Measurements from ENCODE around the gene ZNF226. TPM values are rescaled to one million over a fixed set of nuclear protein-coding genes. Genes with fewer than 3 reads are reported as not detected.
"Not testable (repeated sequence)": the region's sequence is repeated elsewhere in the genome, so short reads cannot be mapped to it uniquely, and the experiment has no call there.

Gene ZNF226
- total RNA-seq (10 to 100 TPM; 12.2 to 29.2 (median 21.1) TPM), polyA plus RNA-seq (10 to 100 TPM; 18.9 to 20.1 TPM)
- long read RNA-seq, donor 1, partial matches to known transcripts: 4 of 15 reads
- long read RNA-seq, donor 1, other reads (novel, unspliced or antisense): 5 of 15 reads
- long read RNA-seq, donor 2, transcript ZNF226-218 (6 exons, 548 nt): major isoform, 9 of 21 reads
- long read RNA-seq, donor 2, partial matches to known transcripts: 1 of 21 reads
- long read RNA-seq, donor 2, other reads (novel, unspliced or antisense): 8 of 21 reads
- long read RNA-seq, donor 3, partial matches to known transcripts: 0 of 11 reads
- long read RNA-seq, donor 3, other reads (novel, unspliced or antisense): 4 of 11 reads

DNA sequence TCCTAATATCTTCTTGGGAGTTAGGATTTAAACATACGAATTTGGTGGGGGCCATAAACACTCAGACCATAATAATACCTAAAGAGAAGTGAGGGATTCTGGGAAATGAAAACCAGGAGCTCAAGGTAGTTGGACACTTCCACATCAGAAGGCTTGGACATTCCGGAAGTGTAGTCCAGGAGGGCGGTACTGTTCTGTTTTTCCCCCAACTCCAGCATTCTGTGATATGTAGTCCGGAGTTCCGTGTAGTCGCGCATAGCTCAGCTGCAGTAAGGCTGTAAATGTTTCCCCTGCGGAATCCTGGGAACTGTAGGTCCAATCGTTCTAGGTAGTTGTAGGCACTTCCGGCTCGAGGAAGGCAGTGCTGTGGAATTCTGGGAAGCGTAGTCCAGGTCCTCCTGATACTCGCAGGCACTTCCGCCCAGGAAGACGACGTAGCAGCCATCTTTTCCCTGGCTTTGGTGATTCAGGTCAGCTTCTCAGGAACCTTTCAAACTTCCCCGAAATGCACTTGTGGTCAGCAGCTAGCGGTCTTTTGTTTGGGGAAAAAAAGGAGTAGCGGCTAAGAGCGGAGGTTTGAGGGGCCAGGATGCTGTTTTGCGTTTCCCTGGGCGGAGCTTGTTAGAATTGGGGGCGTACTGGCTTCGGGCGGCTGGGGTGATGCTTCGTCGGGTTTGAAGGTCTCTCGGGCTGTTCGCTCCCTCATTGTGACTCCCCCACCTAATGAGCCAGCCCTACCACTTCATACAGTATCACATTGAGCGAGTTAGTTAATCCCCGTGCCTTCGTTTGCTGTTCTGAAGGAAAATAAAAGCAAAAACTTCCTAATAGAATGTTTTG, at the start of gene ZNF226:
Gene ZNF226, plus strand, starts transcription at position 428 of the 840 bp plus-strand sequence. CDS start 4,981 bp downstream, outside the sequence.
- Histone ChIP-seq H3K9me3 (peaks cover 0 to 75% (median 23%) of the 10 kb centered on the region in 12 donors), H3K4me3 (peak within 1 kb of the TSS; percentile 50 to 92 (median 73)), H3K4me1 (peaks cover 0 to 22% (median 11%) of the 10 kb centered on the region in 12 donors), H3K27ac (peak within 1 kb of the TSS; percentile 59 to 91 (median 88)), H3K36me3 (peaks cover 0 to 39% (median 33%) of the 10 kb centered on the region in 9 donors), H3K27me3 (no peaks in the 10 kb centered on the region)
- ATAC-seq: peak; percentile 99 to 100 (median 100)
- 0 to 1% (median 0%) methylated on average over 29 to 32 of the region's 32 CpGs for WGBS, 4 donors
- intact Hi-C loops (cut with DNase I): loop anchor here in 8 of 10 donors (1.0 to 10.0 kb wide), 11 partner anchors 24 to 180 kb away; partner anchors contain the start of genes ZNF225 (in 7 of the 8), ZNF227 (in 3 of the 8), ZNF234 (in 2 of the 8) and ZNF155 (in 1 of the 8)
- peak in 1 of 2 donors; percentile 76 for TF ChIP-seq POLR2A (IDR thresholded peaks at IDR 0.05)
- TF ChIP-seq, protein P1, sequence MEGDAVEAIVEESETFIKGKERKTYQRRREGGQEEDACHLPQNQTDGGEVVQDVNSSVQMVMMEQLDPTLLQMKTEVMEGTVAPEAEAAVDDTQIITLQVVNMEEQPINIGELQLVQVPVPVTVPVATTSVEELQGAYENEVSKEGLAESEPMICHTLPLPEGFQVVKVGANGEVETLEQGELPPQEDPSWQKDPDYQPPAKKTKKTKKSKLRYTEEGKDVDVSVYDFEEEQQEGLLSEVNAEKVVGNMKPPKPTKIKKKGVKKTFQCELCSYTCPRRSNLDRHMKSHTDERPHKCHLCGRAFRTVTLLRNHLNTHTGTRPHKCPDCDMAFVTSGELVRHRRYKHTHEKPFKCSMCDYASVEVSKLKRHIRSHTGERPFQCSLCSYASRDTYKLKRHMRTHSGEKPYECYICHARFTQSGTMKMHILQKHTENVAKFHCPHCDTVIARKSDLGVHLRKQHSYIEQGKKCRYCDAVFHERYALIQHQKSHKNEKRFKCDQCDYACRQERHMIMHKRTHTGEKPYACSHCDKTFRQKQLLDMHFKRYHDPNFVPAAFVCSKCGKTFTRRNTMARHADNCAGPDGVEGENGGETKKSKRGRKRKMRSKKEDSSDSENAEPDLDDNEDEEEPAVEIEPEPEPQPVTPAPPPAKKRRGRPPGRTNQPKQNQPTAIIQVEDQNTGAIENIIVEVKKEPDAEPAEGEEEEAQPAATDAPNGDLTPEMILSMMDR (IDR thresholded peaks at IDR 0.05): no peak
- peak; percentile 88 to 94 (median 93) for DNase-seq

DNA sequence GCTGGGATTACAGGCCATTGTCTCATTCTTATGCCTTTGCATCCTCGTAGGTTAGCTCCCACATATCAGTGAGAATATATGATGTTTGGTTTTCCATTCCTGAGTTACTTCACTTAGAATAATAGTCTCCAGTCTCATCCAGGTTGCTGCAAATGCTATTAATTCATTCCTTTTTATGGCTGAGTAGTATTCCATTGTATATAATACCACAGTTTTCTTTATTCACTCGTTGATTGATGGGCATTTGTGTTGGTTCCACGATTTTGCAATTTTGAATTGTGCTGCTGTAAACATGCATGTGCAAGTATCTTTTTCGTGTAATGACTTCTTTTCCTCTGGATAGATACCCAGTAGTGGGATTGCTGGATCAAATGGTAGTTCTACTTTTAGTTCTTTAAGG, 43.7 kb upstream of the ZNF226 start:
- H3K27ac ChIP-seq; H3K4me1 ChIP-seq; intact Hi-C loops (cut with DNase I); DNase-seq; H3K27me3 ChIP-seq; H3K4me3 ChIP-seq; ATAC-seq: not testable (repeated sequence)
- Histone ChIP-seq H3K36me3 (peaks cover 0 to 99% (median 89%) of the 10 kb centered on the region in 9 donors), H3K9me3 (peaks cover 0 to 61% (median 17%) of the 10 kb centered on the region in 12 donors)
- 94 to 99% (median 95%) methylated on average over 4 of the region's 4 CpGs for WGBS, 4 donors

DNA sequence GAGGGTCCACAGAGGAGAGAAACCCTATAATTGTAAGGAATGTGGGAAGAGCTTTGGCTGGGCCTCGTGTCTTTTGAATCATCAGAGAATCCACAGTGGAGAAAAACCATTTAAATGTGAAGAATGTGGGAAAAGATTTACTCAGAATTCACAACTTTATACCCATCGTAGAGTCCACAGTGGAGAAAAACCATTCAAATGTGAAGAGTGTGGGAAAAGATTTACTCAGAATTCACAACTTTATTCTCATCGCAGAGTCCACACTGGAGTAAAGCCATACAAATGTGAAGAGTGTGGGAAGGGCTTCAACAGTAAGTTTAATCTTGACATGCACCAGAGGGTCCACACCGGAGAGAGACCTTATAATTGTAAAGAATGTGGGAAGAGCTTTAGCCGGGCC, 32.9 kb upstream of the ZNF226 start:
- intact Hi-C loops (cut with DNase I): no loop called here
- peaks cover 0 to 63% (median 45%) of the 10 kb centered on the region in 9 donors for H3K36me3 ChIP-seq

More for the DNA sequence above, 32.9 kb upstream of the ZNF226 start:
- H3K27ac ChIP-seq: no peak overlapping the region
- ATAC-seq (no peak), DNase-seq (no peak)
- TF ChIP-seq, protein P1 (IDR thresholded peaks at IDR 0.05): no peak
- no peak for TF ChIP-seq POLR2A (IDR thresholded peaks at IDR 0.05)
- H3K4me3 ChIP-seq: no peak overlapping the region
- no peaks in the 10 kb centered on the region for H3K4me1 ChIP-seq
- WGBS, 4 donors: 89 to 93% (median 91%) methylated on average over 5 of the region's 5 CpGs
- no peaks in the 10 kb centered on the region for H3K27me3 ChIP-seq
- H3K9me3 ChIP-seq: peaks cover 0 to 75% (median 12%) of the 10 kb centered on the region in 12 donors

Data from heart left ventricle (tissue), 16 donors.